GM19240 (cell line): ENCODE data around the gene THBD.

ENCODE experiments used
- DNase-seq: peaks from one replicate; pipeline ENCODE4 v3.0.0; 2011; ENCODE audit warnings: low spot score; ENCODE audit not compliant: insufficient read length

Gene THBD

DNA sequence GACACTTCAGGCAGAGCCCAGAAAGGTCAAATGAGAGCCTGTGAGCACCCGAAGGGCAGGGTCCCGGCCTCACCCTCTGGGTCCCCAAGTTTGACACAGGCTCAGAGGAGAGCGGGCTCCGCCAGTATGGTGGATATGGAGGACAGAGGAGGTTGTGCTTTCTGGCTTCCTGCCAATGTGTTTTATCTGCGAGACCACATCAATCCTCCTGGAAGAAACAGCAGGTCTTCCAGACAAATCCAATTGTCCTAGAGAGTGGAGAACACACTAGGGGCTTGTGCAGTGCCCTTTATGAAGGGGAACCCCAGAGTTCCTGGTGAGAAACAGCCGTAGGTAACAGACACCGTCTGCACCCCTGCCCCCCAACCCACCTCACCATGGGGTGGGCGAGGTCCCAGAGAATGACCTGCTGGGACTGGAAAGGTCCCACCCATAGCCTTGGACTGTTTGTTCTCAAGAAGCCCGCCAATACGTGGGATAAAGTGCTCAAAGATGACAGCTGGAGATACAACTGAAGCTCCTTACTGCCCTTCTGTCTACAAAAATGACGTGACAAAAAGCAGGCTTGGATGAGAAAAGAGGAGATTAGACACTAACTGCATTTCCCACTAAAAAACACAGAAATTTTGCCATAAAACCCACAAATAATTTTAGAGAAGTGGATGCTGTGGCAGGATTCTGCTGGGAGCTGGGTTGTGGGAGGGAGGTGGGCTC, 38.3 kb downstream of the THBD start:
- DNase-seq: no peak

GRCh38 chr20:23010096-23010495, 39.4 kb downstream of the THBD start:
- no peak for DNase-seq

DNA sequence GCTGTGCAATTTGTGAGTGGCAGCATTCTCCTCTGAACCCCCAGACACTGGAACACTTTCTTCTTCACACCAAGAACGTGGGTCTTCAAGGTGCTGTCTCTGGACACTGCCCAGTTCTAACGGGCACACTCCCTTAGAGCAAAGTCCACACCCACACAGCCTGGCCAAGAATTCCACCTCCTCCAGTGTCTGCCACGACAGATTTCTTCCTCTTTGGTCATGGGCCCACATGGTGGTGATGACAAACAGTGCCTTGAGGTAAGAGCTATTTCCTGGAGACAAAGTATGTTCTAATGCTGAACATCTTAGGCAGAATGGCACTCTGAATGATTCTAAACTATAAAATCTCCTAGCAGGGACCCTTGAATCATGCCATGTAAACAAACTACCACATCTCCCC, 39.8 kb downstream of the THBD start:
- DNase-seq: no peak

DNA sequence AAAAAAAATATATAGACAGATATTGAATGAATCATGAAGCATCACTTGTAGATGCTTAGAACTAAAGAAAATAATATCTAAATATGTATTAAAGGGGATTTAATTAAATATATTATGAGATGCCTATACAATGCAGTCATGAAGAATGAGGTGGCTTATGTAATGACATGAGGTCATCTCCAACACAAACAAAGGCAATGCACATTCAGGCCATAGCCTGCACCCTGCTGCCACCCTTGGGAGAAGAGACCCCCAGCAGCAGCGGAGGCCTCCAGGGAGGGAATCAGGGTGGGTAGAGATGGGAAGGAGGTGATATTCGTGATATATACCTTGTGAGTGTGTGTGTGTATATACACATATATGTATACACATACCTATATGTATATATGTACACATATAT, 40.8 kb downstream of the THBD start:
- no peak for DNase-seq

GRCh38 chr20:23007886-23008655, 41.4 kb downstream of the THBD start:
- DNase-seq: no peak

- DNase-seq: no peak
Observed at GRCh38 chr20:23007462-23007861, 42.0 kb downstream of the THBD start.

DNA sequence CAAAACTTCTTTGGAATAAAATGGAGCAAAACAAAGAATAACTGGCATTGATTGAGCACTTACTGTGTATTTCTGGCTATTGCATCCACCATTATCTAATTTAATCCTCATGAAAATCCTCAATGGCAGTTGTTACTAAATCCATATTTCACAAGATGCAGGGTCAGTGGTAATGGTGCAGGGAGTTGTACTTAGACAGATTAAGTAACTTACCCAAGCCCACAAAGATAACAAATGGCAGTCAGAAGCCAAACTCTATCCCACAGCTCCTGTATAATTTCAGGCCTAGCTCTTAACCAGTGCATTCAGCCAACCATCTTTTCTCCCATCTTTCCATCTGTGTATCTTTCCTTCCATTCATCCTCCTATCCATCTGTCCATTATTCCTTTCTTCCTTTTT, 43.7 kb downstream of the THBD start:
- no peak for DNase-seq

DNA sequence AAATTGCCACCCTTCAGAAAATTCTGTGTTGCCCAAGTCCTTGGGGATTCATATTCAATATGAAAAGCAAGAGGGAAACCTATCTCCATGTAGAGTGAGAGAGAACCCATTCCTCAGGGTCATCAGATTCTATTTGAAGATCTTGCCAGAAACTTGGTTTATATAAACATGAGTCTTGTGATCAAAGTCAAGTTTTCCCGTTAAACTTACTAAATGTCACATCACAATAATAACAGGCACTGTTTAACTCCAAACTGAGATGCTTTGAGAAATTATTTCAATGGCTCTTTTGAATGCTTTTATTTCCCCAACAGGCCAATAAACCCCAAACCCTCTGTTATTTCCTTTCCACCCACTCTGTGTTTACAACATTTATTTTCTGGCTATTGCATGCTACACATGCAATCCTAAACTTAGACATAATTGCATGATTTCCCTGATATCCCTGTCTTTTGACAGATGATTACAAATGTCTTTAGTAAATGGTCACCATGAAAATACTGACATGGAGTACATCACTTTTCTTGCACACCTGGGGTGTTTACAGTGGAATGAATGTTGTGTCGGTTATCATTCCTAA, 45.5 kb downstream of the THBD start:
- no peak for DNase-seq

DNA sequence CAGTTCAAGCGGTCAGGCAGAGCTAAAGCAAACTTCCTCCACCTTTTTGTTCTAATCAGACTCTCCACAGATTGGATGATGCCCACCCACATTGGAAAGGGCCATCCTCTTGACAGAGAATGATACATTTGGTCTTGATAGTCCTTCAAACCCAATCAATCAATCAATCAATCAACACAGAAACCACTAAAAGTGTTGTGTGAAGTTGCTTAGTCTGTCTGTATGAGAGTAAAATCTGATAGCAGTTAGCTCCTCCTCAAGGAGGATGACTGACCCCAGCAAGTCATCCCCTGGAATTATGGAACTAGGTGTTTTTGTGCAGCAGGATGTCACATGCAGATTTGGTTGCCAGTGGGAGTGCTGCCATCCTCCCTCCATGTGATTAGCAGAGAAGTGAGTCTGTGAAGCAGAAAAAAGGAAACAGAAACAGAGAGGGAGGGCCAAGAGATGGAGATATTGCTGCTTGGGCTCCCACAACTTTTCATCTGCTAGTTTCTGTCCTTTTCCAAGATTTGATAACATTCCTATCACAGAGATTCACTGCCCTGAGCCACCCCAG, 46.3 kb downstream of the THBD start:
- DNase-seq: no peak

DNA sequence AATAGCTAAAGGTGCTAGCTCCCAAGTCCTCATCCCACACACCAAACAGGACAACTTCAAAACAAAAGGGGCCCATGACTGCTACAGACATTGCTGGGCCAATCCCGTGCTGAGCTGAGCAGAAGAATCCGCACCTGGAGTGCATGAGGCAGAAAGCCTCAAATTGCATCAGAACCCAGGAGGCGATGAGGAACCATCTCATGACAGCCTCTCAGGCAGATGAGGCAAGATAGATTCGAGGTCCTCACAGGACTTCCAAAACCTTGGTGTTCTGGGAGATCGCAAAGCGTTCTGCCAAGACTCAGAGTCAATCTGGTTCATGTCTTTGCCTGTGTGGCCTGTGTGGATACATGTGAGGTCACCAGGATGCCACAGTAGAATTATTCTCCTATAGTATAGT, 47.2 kb downstream of the THBD start:
- no peak for DNase-seq

- DNase-seq: no peak
Observed at GRCh38 chr20:23000232-23000947, 49.1 kb downstream of the THBD start.

- no peak for DNase-seq
Observed at GRCh38 chr20:22999756-23000155, 49.7 kb downstream of the THBD start.

DNA sequence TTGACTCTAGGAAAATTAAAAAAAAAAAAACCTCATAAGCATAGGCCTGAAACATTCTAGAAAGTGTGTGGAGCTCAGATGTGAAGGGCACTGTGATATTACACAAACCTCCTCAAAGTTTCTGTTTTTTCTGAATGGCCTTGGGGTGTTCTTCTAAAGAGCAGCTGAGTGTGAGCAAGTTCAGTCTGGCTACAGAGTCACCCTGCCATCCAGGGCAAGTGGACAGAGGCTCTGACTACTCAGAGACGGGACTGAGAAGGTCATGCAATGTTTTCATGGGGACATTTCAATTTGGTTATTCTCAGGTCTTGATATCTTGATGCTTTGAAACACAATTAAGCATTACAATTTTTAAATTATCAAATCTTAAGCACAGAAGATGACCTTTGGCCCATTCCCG, 51.0 kb downstream of the THBD start:
- no peak for DNase-seq

DNA sequence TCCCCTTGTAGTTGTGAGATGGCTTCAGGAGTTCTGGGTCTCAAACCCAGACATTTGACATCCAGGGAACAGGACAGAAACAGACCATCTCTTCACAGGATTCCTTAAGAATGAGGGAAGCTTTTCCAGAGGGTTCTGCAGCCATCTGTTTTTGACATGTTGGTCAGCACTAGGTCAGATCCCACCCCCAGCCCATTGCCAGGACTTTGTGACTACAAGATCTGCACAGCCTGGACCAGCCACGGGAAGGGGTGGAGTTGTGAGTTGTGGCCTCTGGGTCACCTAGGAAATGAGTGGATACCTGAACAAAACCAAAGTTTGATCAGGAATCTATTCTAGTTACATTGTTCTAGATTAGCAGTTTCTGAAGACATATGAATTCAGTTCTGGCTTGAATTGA, 53.5 kb downstream of the THBD start:
- DNase-seq: no peak
